Activated CD4-positive, alpha-beta memory T cell treated with anti-CD3 and anti-CD28 coated beads for 36 hours (primary cell): Measurements from ENCODE around the gene BAZ2B. TPM values are rescaled to one million over a fixed set of nuclear protein-coding genes. Genes with fewer than 3 reads are reported as not detected.

Source experiments
- CTCF ChIA-PET: fragments of 350-600 bp; sonication (Branson Sonifier 250); formaldehyde crosslinking; loops from one replicate; lab custom pipeline; 2021; ENCODE audit warnings: antibody characterized with exemption, inconsistent platforms; lab: Charles Lee
- POLR2A ChIA-PET: fragments of 350-600 bp; sonication (Branson Sonifier 250); formaldehyde crosslinking; loops from one replicate; lab custom pipeline; 2021; ENCODE audit warnings: antibody characterized with exemption; lab: Charles Lee
- DNase-seq: peaks from one replicate; pipeline ENCODE4 v3.0.0-alpha.2; 2020
- H3K27ac Mint-ChIP-seq: one replicate; pipeline ENCODE4 v1.8.0; 2021; ENCODE audit warnings: mixed read lengths
- H3K27me3 Mint-ChIP-seq: one replicate; pipeline ENCODE4 v1.8.0; 2021; ENCODE audit warnings: mixed read lengths
- H3K36me3 Mint-ChIP-seq: one replicate; pipeline ENCODE4 v1.8.0; 2021; ENCODE audit warnings: mixed read lengths
- H3K4me1 Mint-ChIP-seq: one replicate; pipeline ENCODE4 v1.8.0; 2021; ENCODE audit warnings: low read depth, mixed read lengths
- H3K4me3 Mint-ChIP-seq: one replicate; pipeline ENCODE4 v1.8.0; 2021; ENCODE audit warnings: mild to moderate bottlenecking, mixed read lengths
- H3K9me3 Mint-ChIP-seq: one replicate; pipeline ENCODE4 v1.8.0; 2021; ENCODE audit warnings: mixed read lengths
- intact Hi-C: fragments of 100-400 bp; cut with micrococcal nuclease; formaldehyde crosslinking; loops from one replicate; pipeline ENCODE4 v1.15.1; 2023
- total RNA-seq, 2 experiments: library from RNA; stranded (reverse); gene quantifications; one replicate each; pipeline ENCODE4 v1.2.3, GENCODE V29; 2021

Gene BAZ2B
- total RNA-seq, 2 experiments from 2014 or later: 9.1 to 10.2 TPM

DNA sequence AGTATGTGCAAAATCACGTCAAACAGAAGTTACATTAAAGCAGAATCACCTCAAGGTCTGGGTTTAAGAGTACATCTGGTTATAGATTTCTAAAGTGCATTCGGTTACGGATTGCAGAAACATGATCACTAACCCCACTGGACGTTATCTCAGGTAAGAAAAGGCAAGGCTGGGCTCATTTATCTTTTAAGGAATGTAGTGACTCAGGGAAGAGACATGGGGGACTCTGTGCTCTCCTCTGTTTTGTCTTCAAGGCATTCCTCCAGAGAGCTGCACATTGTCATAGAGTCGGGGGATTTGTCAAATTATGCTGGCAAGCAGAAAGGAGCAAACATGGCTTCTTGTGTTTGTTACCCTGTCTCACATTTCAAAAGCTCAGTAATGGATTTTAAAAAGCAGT lies 344.2 kb downstream of the BAZ2B start:
- no peak overlapping the region for H3K4me3 Mint-ChIP-seq
- H3K9me3 Mint-ChIP-seq: no peaks in the 10 kb centered on the region
- ChIA-PET CTCF (no interaction called here), POLR2A (no interaction called here)
- no peak overlapping the region for H3K27ac Mint-ChIP-seq
- no peaks in the 10 kb centered on the region for H3K4me1 Mint-ChIP-seq
- H3K36me3 Mint-ChIP-seq: peaks cover 19% of the 10 kb centered on the region
- no peak for DNase-seq
- no peaks in the 10 kb centered on the region for H3K27me3 Mint-ChIP-seq
- intact Hi-C loops: no loop called here

DNA sequence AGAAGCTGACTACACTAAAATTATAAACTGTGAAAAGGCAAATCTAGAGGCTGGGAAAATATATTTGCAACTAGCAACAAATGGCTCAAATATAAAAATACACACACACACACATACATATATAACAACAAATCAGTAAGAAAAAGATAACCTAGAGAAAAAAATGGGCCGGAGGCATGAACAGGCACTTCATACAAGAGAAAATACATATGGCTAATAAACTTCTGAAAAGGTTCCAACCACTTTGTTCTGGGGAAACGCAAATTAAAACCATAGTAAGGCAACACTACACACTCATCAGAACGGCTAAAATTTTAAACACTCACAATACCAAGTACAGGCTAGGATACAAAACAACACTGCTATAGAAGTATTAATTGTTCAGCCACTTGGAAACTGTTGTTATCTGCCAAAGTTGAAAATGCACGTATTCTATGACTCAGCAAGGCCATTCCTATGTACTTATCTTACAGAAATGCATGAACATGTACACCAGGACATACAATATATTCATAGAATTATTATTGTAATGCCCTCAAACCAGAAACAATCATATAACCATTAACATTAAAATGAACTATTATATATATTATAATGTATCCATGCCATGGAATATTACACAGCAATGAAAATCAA lies 345.5 kb downstream of the BAZ2B start:
- Mint-ChIP-seq H3K9me3 (no peaks in the 10 kb centered on the region), H3K36me3 (peaks cover 22% of the 10 kb centered on the region), H3K27me3 (no peaks in the 10 kb centered on the region), H3K4me1 (no peaks in the 10 kb centered on the region), H3K27ac (no peak overlapping the region), H3K4me3 (no peak overlapping the region)
- CTCF ChIA-PET: no interaction called here
- no peak for DNase-seq
- POLR2A ChIA-PET: no interaction called here
- intact Hi-C loops: no loop called here

Other genes with a start within 250 kb of the BAZ2B start
- 10 to 100 TPM; 84.0 to 86.7 TPM for gene MARCHF7, start 96.0 kb upstream of the BAZ2B start, total RNA-seq
- gene CD302, start 181.7 kb upstream of the BAZ2B start, total RNA-seq: under 1 TPM; 0.55 to 0.56 TPM